ENCODE measurements around the gene TGFBR3.

The TGFBR3 gene

DNA sequence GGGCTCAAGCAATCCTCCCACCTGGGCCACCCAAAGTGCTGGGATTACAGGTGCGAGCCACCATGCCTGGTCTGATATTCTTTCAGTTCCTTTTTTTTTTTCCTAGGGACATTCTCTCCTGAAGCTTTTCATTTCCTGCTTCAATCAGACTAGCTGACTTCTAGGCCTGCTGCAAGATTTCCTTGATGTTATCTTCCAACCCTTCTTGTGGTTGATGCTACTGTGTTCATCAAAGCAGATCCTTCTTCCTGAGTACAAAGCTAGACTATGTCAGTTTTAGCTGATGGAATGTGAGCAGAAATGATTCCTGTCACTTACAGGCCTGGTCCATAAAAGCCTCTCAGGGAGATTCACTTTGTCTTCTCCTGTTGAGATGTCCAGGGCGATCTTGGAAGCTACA is 238.9 kb downstream of the TGFBR3 start:
- Histone ChIP-seq H3K4me1 (ENCODE audit: control insufficient read depth, low read depth, low read length) (peaks cover 25% of the 10 kb centered on the region), H3K27ac (ENCODE audit: low read length) (no peak overlapping the region)

DNA sequence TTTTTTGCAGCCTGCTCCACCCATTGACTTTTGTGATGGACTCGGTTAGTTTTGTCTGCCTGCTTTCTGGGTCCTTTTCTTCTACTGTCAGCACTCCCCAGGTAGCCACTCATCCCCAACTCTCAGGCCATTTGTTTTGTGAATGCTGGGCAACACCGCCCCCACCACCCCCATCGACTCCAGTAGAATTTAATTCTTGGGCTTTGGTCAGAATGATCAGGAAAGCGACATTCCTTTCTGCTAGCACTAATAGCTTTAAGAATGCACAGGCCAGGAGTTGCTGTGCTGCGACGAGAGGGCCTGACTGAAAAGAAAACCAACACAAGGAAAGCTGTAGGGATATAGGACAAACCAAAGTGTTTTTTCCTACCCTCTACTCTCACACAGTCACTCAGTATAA is 240.9 kb downstream of the TGFBR3 start:
- Histone ChIP-seq H3K4me1 (ENCODE audit: control insufficient read depth, low read depth, low read length) (peaks cover 19% of the 10 kb centered on the region), H3K36me3 (ENCODE audit: control insufficient read depth, low read depth, low read length) (no peaks in the 10 kb centered on the region), H3K27me3 (ENCODE audit: control insufficient read depth, insufficient read depth, low read length) (no peaks in the 10 kb centered on the region), H3K27ac (ENCODE audit: low read length) (no peak overlapping the region), H3K4me3 (ENCODE audit: low read length) (peak overlapping the region; percentile 1), H3K9me3 (ENCODE audit: control insufficient read depth, low read depth, low read length) (no peaks in the 10 kb centered on the region), H3K9ac (ENCODE audit: low read length) (no peak overlapping the region)

More for the DNA sequence above, 238.9 kb downstream of the TGFBR3 start:
- Histone ChIP-seq H3K27me3 (ENCODE audit: control insufficient read depth, insufficient read depth, low read length) (no peaks in the 10 kb centered on the region), H3K9me3 (ENCODE audit: control insufficient read depth, low read depth, low read length) (no peaks in the 10 kb centered on the region), H3K4me3 (ENCODE audit: low read length) (no peak overlapping the region), H3K36me3 (ENCODE audit: control insufficient read depth, low read depth, low read length) (no peaks in the 10 kb centered on the region), H3K9ac (ENCODE audit: low read length) (no peak overlapping the region)

DNA sequence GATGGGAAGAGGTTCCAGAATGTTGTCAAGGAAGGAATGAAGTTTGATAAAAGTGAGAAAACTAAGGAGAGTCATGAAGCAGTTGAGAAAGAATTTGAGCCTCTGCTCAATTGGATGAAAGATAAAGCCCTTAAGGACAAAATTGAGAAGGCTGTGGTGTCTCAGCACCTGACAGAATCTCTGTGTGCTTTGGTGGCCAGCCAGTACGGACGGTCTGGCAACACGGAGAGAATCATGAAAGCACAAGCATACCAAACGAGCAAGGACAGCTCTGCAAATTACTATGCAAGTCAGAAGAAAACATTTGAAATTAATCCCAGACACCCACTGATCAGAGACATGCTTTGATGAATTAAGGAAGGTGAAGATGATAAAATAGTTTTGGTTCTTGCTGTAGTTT is 242.5 kb downstream of the TGFBR3 start:
- no peak overlapping the region for H3K4me3 ChIP-seq (ENCODE audit: low read length)
- no peak overlapping the region for H3K27ac ChIP-seq (ENCODE audit: low read length)
- no peak overlapping the region for H3K9ac ChIP-seq (ENCODE audit: low read length)
- no peaks in the 10 kb centered on the region for H3K36me3 ChIP-seq (ENCODE audit: control insufficient read depth, low read depth, low read length)
- H3K27me3 ChIP-seq (ENCODE audit: control insufficient read depth, insufficient read depth, low read length), result no peaks in the 10 kb centered on the region
- H3K4me1 ChIP-seq (ENCODE audit: control insufficient read depth, low read depth, low read length), result peaks cover 19% of the 10 kb centered on the region
- H3K9me3 ChIP-seq (ENCODE audit: control insufficient read depth, low read depth, low read length), result no peaks in the 10 kb centered on the region

DNA sequence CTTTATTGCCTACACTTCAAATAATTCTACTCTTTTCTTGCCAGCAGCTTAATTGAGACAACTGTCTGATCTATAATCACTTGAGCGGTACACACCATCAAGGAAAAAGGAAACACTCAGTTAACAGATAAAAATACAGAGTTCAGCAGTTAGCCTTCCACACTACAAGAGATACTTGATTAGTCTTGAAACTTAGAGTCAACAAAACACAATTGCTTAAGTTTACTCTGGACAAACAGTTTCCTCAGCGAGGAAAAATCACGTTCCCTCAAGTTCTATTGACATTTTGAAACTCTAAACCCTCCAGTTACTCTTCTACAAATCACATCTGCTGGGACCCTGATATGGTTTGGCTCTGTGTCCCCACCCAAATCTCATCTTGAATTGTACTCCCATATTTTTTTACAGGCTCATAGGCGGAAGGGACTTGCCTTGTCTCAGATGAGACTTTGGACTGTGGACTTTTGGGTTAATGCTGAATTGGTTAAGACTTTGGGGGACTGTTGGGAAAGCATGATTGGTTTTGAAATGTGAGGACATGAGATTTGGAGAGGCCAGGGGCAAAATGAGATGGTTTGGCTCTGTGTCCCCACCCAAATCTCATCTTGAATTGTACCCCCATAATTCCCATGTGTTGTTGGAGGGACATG is 244.9 kb downstream of the TGFBR3 start:
- Histone ChIP-seq H3K4me1 (ENCODE audit: control insufficient read depth, low read depth, low read length) (peaks cover 24% of the 10 kb centered on the region), H3K27ac (ENCODE audit: low read length) (no peak overlapping the region), H3K36me3 (ENCODE audit: control insufficient read depth, low read depth, low read length) (no peaks in the 10 kb centered on the region), H3K9me3 (ENCODE audit: control insufficient read depth, low read depth, low read length) (no peaks in the 10 kb centered on the region), H3K9ac (ENCODE audit: low read length) (no peak overlapping the region), H3K4me3 (ENCODE audit: low read length) (no peak overlapping the region), H3K27me3 (ENCODE audit: control insufficient read depth, insufficient read depth, low read length) (no peaks in the 10 kb centered on the region)

DNA sequence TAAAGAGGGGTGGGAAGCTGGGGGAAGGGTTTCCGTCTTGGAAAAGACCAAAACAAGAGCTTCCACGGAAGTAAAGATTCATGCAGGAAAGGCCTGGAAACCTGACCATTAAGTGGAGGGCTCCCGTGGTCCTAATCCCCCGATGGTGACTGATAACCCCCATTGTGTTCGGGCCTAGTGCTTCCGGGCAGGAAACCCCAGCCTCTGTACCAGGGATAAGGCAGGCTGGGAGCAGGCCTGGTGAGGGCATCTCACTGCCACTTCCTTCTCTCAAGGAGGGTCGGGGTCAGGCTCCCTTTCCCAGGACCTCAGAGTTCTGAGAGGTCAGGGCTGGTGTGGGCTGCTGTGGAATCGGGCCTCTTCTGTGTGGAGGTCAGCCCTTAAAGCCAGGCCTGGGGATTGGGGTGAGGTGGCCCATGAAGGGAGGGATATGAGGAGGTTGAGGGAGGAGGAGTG is 248.4 kb downstream of the TGFBR3 start:
- Histone ChIP-seq H3K27me3 (ENCODE audit: control insufficient read depth, insufficient read depth, low read length) (no peaks in the 10 kb centered on the region), H3K36me3 (ENCODE audit: control insufficient read depth, low read depth, low read length) (no peaks in the 10 kb centered on the region), H3K4me3 (ENCODE audit: low read length) (no peak overlapping the region), H3K9me3 (ENCODE audit: control insufficient read depth, low read depth, low read length) (no peaks in the 10 kb centered on the region), H3K4me1 (ENCODE audit: control insufficient read depth, low read depth, low read length) (peaks cover 12% of the 10 kb centered on the region), H3K9ac (ENCODE audit: low read length) (no peak overlapping the region), H3K27ac (ENCODE audit: low read length) (no peak overlapping the region)

DNA sequence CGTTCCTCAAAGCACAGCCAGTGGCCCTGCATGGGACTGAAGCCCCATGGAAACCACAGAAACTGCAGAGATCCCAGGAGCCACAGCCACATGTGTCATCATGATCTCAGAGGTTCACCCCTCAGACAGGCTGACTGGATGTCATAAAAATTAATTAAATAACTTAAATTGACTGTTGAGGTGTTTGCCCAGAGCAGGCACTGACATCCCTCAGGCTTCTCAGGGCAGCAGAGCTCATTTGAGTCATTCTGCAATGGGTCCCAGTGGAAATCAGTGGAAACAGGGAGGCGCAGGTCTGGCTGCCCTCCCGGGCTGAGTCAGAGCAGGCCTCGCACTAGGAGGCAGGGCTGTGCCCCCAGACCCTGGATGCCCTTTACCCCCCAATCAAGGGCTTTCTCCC is 250.2 kb downstream of the TGFBR3 start:
- no peak overlapping the region for H3K4me3 ChIP-seq (ENCODE audit: low read length)
- no peaks in the 10 kb centered on the region for H3K9me3 ChIP-seq (ENCODE audit: control insufficient read depth, low read depth, low read length)
- H3K4me1 ChIP-seq (ENCODE audit: control insufficient read depth, low read depth, low read length), result peaks cover 22% of the 10 kb centered on the region
- H3K27ac ChIP-seq (ENCODE audit: low read length), result no peak overlapping the region
- no peak overlapping the region for H3K9ac ChIP-seq (ENCODE audit: low read length)
- no peaks in the 10 kb centered on the region for H3K36me3 ChIP-seq (ENCODE audit: control insufficient read depth, low read depth, low read length)
- H3K27me3 ChIP-seq (ENCODE audit: control insufficient read depth, insufficient read depth, low read length), result no peaks in the 10 kb centered on the region

DNA sequence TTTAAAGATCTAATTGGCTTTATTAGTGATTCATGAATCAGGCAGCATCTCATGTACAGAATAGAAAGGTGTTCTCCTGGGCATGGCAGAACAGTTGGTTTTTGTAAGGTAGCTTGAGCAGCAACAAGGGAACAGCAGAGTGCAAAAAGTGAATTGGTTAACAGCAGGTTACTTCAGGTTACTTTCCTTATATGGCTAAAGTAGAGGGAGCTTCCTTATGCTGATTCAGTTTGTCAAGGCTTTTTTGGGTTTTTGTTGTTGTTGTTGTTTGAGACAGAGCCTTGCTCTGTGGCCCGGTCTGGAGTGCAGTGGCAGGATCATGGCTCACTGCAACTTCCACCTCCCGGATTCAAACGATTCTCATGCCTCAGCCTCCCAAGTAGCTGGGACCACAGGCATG is 252.5 kb downstream of the TGFBR3 start:
- Histone ChIP-seq H3K27ac (ENCODE audit: low read length) (no peak overlapping the region), H3K27me3 (ENCODE audit: control insufficient read depth, insufficient read depth, low read length) (no peaks in the 10 kb centered on the region), H3K4me1 (ENCODE audit: control insufficient read depth, low read depth, low read length) (peaks cover 22% of the 10 kb centered on the region), H3K4me3 (ENCODE audit: low read length) (no peak overlapping the region), H3K36me3 (ENCODE audit: control insufficient read depth, low read depth, low read length) (no peaks in the 10 kb centered on the region), H3K9me3 (ENCODE audit: control insufficient read depth, low read depth, low read length) (no peaks in the 10 kb centered on the region), H3K9ac (ENCODE audit: low read length) (no peak overlapping the region)

DNA sequence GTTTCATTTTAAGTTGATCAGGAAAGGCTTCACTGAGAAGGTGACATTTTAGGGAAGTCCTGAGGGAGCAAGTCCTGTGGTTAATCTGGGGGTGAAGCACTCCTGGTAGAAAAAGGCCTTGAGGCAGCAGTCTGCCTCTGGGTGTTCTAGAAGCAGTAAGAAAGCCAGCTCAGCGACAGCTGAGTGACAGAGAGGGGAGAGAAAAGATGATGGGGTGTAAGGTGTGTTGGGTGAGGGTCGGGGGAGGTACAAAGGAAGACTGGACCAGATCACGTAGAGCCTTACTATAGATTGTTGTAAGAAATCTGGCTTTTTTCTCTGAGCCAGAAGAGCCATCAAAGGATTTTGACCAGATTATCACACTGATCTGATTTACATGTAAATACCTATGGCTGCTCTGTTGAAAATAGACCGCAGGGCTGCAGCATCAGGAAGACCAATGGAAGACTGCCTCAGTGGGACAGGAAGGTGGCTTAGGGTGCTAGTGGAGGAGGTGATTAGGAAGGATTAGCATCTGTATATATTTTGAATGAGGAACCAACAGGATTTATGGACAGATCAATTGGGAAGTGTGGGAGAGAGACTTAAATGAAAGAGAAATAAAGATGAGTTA is 254.1 kb downstream of the TGFBR3 start:
- no peak overlapping the region for H3K4me3 ChIP-seq (ENCODE audit: low read length)
- H3K9me3 ChIP-seq (ENCODE audit: control insufficient read depth, low read depth, low read length), result no peaks in the 10 kb centered on the region
- H3K9ac ChIP-seq (ENCODE audit: low read length), result no peak overlapping the region
- peaks cover 21% of the 10 kb centered on the region for H3K4me1 ChIP-seq (ENCODE audit: control insufficient read depth, low read depth, low read length)
- H3K27me3 ChIP-seq (ENCODE audit: control insufficient read depth, insufficient read depth, low read length), result no peaks in the 10 kb centered on the region
- no peak overlapping the region for H3K27ac ChIP-seq (ENCODE audit: low read length)
- no peaks in the 10 kb centered on the region for H3K36me3 ChIP-seq (ENCODE audit: control insufficient read depth, low read depth, low read length)

DNA sequence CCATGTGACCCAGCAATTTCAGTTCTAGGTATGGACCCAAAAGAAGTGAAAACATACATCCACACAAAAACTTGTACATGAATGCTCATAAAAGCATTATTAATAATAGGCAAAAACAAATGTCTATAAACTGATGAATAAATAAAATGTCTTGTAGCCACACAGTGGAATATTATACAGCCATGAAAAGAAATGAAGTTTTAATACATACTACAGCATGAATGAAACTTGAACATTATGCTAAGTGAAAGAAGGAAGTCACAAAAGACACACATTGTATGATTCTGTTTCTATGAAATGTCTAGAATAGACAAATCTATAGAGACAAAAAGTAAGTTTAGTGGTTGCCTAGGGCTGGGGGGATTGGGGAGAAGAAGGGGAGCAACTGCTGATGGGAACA is 255.1 kb downstream of the TGFBR3 start:
- Histone ChIP-seq H3K27ac (ENCODE audit: low read length) (no peak overlapping the region), H3K9me3 (ENCODE audit: control insufficient read depth, low read depth, low read length) (no peaks in the 10 kb centered on the region), H3K27me3 (ENCODE audit: control insufficient read depth, insufficient read depth, low read length) (no peaks in the 10 kb centered on the region), H3K9ac (ENCODE audit: low read length) (no peak overlapping the region), H3K36me3 (ENCODE audit: control insufficient read depth, low read depth, low read length) (no peaks in the 10 kb centered on the region), H3K4me3 (ENCODE audit: low read length) (no peak overlapping the region), H3K4me1 (ENCODE audit: control insufficient read depth, low read depth, low read length) (peaks cover 17% of the 10 kb centered on the region)

Measured in iPS-18a (cell line).